Neural cell (in vitro differentiated cells): ENCODE measurements around the gene AP2B1.

Experiments used
- CTCF ChIP-seq: fragments of 450-650 bp; IDR thresholded peaks from 2 replicates; pipeline ENCODE4 v1.5.1; 2014; ENCODE audit warnings: antibody characterized with exemption, mild to moderate bottlenecking, moderate library complexity; ENCODE audit not compliant: poor library complexity, severe bottlenecking
- EZH2 ChIP-seq: fragments of 200-600, 300-800 bp; shearing (Covaris generic), sonication (generic); IDR thresholded peaks from 2 replicates; pipeline ENCODE4 v1.6.1; 2014; ENCODE audit warnings: antibody characterized with exemption, low read length, borderline replicate concordance, mild to moderate bottlenecking; ENCODE audit not compliant: insufficient read depth, poor library complexity, severe bottlenecking
- RAD21 ChIP-seq: fragments of 450-650 bp; conservative IDR thresholded peaks from 2 replicates; pipeline ENCODE4 v1.6.1; 2014; ENCODE audit warnings: antibody characterized with exemption, mild to moderate bottlenecking, moderate library complexity

GRCh38 chr17:35668802-35669201 lies 81.7 kb downstream of the AP2B1 start:
- no peak for TF ChIP-seq RAD21
- no peak for TF ChIP-seq EZH2
- TF ChIP-seq CTCF = no peak
